ENCODE results near the gene RAB28. TPM values are rescaled to one million over a fixed set of nuclear protein-coding genes. Genes with fewer than 3 reads are reported as not detected.

The RAB28 gene
- total and polyA plus RNA-seq, 9 of the 15 experiments (the other 6 are each of a cell fraction or from before 2014, with no cell fraction given), result 6.7 to 40.4 (median 23.0) TPM

- no peak overlapping the region for H2AFZ ChIP-seq (ENCODE audit: low read depth, low read length)
- H3K27ac ChIP-seq (ENCODE audit: extremely low read depth, low read depth, low read length), result no peak overlapping the region
- no peak for ATAC-seq
- H4K20me1 ChIP-seq (replicated peaks; ENCODE audit: control insufficient read depth, insufficient read depth, low read length), result no peaks in the 10 kb centered on the region
- no peak overlapping the region for H3K4me2 ChIP-seq (ENCODE audit: insufficient read depth, low read length)
- peaks cover 0 to 4% of the 10 kb centered on the region in 2 experiments; a peak in 1 of 5 replicates for H3K4me1 ChIP-seq (replicated peaks in 1 of 2; ENCODE audit: control insufficient read depth in 2 of 2, insufficient read depth in 2 of 2, low read length in 2 of 2)
- no peak overlapping the region for H3K9ac ChIP-seq (ENCODE audit: insufficient read depth in 1 of 2, low read depth in 2 of 2, low read length in 2 of 2)
- no peaks in the 10 kb centered on the region for H3K9me1 ChIP-seq (ENCODE audit: control insufficient read depth, insufficient read depth, low read length)
- H3K9me3 ChIP-seq (replicated peaks; ENCODE audit: control insufficient read depth, insufficient read depth, low read depth, low read length), result no peaks in the 10 kb centered on the region
- no peak overlapping the region for H3K4me3 ChIP-seq
- DNase-seq (ENCODE audit: extremely low read depth in 1 of 4, low spot score in 3 of 4), result no peak
- no TSS peak for BruUV-seq (replicated peaks)
- no peak for FAIRE-seq
- ChIA-PET CTCF (ENCODE audit: low intra/inter-chr PET ratio) (no interaction called here), POLR2A (no interaction called here)
- H3K36me3 ChIP-seq (ENCODE audit: control insufficient read depth, insufficient read depth, low read length), result no peaks in the 10 kb centered on the region
- WGBS (ENCODE audit: insufficient coverage, low coverage, missing lambda C conversion rate), result 7% methylated on average over 1 of the region's 1 CpG
- no peaks in the 10 kb centered on the region for H3K27me3 ChIP-seq (ENCODE audit: control insufficient read depth in 2 of 2, insufficient read depth in 2 of 2, low read length in 2 of 2)
- in situ Hi-C loops (cut with MboI), result no loop called here
- TF ChIP-seq PCBP2 (IDR thresholded peaks at IDR 0.05; ENCODE audit: low read depth, low read length, poor library complexity, severe bottlenecking) (no peak), DPF2 (IDR thresholded peaks at IDR 0.05) (no peak), U2AF2 (optimal IDR thresholded peaks at IDR 0.05; ENCODE audit: low read depth, low read length) (no peak), LARP7 (IDR thresholded peaks at IDR 0.05) (no peak), RNF219 (CRISPR knock-in tag; IDR thresholded peaks at IDR 0.05) (no peak), CTCF (IDR thresholded peaks at IDR 0.05 in 2 of 3, conservative IDR thresholded peaks at IDR 0.05 in 1 of 3; ENCODE audit: insufficient read depth in 2 of 3, low read depth in 1 of 3, low read length in 3 of 3) (no peak), RB1 (IDR thresholded peaks at IDR 0.05; ENCODE audit: low read depth) (no peak), FUS (optimal IDR thresholded peaks at IDR 0.05; ENCODE audit: low read depth, low read length) (no peak), HSF4 (CRISPR knock-in tag; IDR thresholded peaks at IDR 0.05; ENCODE audit: borderline replicate concordance) (no peak), SIX5 (IDR thresholded peaks at IDR 0.05; ENCODE audit: borderline replicate concordance in 1 of 2, insufficient read depth in 1 of 2, low read depth in 1 of 2, low read length in 2 of 2) (no peak), CBX2 (IDR thresholded peaks at IDR 0.05; ENCODE audit: insufficient read depth, low read length, poor library complexity, severe bottlenecking) (no peak)
- intact Hi-C loops (cut with micrococcal nuclease), result no loop called here
- H3K79me2 ChIP-seq (ENCODE audit: control insufficient read depth, insufficient read depth, low read length), result no peaks in the 10 kb centered on the region
Measured at GRCh38 chr4:13329340-13329850, 154.7 kb downstream of the RAB28 start.
